ENCODE measurements around the gene GPR25. TPM values are rescaled to one million over a fixed set of nuclear protein-coding genes. Genes with fewer than 3 reads are reported as not detected.

GPR25 gene
- total and polyA plus RNA-seq, 10 of the 15 experiments (the other 5 are each of a cell fraction or from before 2014, with no cell fraction given), result not detected

DNA sequence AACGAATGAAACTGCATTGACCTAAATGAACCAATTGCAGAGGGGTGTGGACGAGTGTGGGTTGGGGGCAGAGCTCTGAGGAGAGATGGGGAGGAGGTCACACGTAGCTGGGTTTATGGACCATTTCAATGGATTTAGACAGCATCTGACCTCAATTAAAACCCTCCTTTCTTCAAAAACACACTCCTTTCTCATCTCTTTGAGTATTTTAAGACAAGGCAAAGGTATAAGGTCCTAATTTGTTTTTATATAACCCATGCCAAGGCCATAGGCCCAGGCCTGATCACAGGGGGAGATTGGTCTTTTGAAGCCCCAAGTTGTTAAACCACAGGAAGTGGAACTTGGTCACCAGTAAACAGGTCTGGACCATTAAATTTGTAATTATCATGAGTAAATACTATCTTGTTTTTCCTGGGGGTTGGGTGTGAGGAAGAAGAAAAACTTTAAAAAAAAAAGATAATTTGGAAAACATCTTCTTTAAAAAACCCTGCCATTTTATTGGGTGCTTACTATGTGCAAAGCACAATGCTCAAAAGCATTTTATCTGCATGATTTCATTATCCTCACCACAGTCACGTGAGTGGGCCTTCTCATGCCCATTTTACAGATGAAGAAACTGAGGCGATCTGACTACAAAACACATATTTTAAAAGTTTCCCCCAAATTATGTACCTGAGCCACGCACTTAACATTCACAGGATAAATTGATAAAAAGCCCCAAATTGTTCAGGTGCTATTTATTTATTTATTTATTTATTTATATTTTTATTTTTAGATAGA, 13.0 kb downstream of the GPR25 start:
- H3K36me3 ChIP-seq (ENCODE audit: control insufficient read depth in 2 of 2, insufficient read depth in 2 of 2, low read length in 1 of 2), result no peaks in the 10 kb centered on the region
- in situ Hi-C loops (cut with MboI) (no loop called here), intact Hi-C loops (cut with micrococcal nuclease; ENCODE audit: unreplicated experiment) (loop anchor here (5.0 kb wide), 1 partner anchor 259 kb away; no protein-coding TSS in a partner anchor)
- FAIRE-seq, result peak; percentile 13
- ChIA-PET SMC1A (ENCODE audit: uncharacterized antibody, unreplicated experiment) (interaction anchor here (1.0 to 1.4 kb wide), 4 partner anchors 16 to 264 kb away, joined by 3 to 7 read pairs (median 4); no protein-coding TSS in a partner anchor), RAD21 (ENCODE audit: unreplicated experiment) (interaction anchor here (1.0 to 1.5 kb wide), 3 partner anchors 14 to 18 kb away, joined by 4 to 5 read pairs (median 4); no protein-coding TSS in a partner anchor), CTCF (interaction anchor here (1.4 to 1.7 kb wide), 2 partner anchors 23 to 264 kb away, joined by 3 to 4 read pairs; no protein-coding TSS in a partner anchor), POLR2A (interaction anchor here (1.5 kb wide), 1 partner anchor 22 kb away, joined by 5 read pairs; no protein-coding TSS in a partner anchor)
- DNase-seq (ENCODE audit: low read depth, low spot score), result no peak
- no peak overlapping the region for H3K4me3 ChIP-seq
- no peaks in the 10 kb centered on the region; the same call in 1 of the 2 replicates for H3K79me2 ChIP-seq (ENCODE audit: control insufficient read depth, insufficient read depth, low read length)
- H3K27ac ChIP-seq (ENCODE audit: control insufficient read depth, insufficient read depth), result no peak overlapping the region
- H3K4me2 ChIP-seq (ENCODE audit: control insufficient read depth, insufficient read depth), result no peak overlapping the region
- 69% methylated on average over 6 of the region's 6 CpGs for WGBS (ENCODE audit: insufficient coverage, insufficient replicate concordance, low lambda C conversion rate, missing lambda C conversion rate)
- no peaks in the 10 kb centered on the region for H3K9me3 ChIP-seq (replicated peaks; ENCODE audit: control insufficient read depth, insufficient read depth, low read length)
- H3K27me3 ChIP-seq (replicated peaks in 1 of 2; ENCODE audit: control insufficient read depth in 2 of 2, insufficient read depth in 2 of 2, low read length in 1 of 2), result no peaks in the 10 kb centered on the region
- no TSS peak for BruUV-seq (replicated peaks)
- H3K9ac ChIP-seq (ENCODE audit: control insufficient read depth, insufficient read depth, low read length), result no peak overlapping the region
- peak; percentile 14 for ATAC-seq
- peaks cover 47% of the 10 kb centered on the region for H3K4me1 ChIP-seq (ENCODE audit: control insufficient read depth, insufficient read depth, low read length)
- no peaks in the 10 kb centered on the region for H4K20me1 ChIP-seq (ENCODE audit: control insufficient read depth, insufficient read depth)
- no peak overlapping the region for H2AFZ ChIP-seq (ENCODE audit: control insufficient read depth, low read depth, low read length)
- no peak for TF ChIP-seq NBN (IDR thresholded peaks at IDR 0.05)
- no peak for TF ChIP-seq PAX8 (IDR thresholded peaks at IDR 0.05)
- TF ChIP-seq NFXL1 (IDR thresholded peaks at IDR 0.05; ENCODE audit: borderline replicate concordance), result no peak
- no peak for TF ChIP-seq HDAC2 (IDR thresholded peaks at IDR 0.05)
- no peak for TF ChIP-seq YBX1 (IDR thresholded peaks at IDR 0.05)
- TF ChIP-seq DPF2 (IDR thresholded peaks at IDR 0.05), result peak; percentile 49; the same call in 1 of the 2 replicates
- peak; percentile 64; the same call in 1 of the 2 replicates for TF ChIP-seq RAD51 (IDR thresholded peaks at IDR 0.05)
- TF ChIP-seq, protein P1, sequence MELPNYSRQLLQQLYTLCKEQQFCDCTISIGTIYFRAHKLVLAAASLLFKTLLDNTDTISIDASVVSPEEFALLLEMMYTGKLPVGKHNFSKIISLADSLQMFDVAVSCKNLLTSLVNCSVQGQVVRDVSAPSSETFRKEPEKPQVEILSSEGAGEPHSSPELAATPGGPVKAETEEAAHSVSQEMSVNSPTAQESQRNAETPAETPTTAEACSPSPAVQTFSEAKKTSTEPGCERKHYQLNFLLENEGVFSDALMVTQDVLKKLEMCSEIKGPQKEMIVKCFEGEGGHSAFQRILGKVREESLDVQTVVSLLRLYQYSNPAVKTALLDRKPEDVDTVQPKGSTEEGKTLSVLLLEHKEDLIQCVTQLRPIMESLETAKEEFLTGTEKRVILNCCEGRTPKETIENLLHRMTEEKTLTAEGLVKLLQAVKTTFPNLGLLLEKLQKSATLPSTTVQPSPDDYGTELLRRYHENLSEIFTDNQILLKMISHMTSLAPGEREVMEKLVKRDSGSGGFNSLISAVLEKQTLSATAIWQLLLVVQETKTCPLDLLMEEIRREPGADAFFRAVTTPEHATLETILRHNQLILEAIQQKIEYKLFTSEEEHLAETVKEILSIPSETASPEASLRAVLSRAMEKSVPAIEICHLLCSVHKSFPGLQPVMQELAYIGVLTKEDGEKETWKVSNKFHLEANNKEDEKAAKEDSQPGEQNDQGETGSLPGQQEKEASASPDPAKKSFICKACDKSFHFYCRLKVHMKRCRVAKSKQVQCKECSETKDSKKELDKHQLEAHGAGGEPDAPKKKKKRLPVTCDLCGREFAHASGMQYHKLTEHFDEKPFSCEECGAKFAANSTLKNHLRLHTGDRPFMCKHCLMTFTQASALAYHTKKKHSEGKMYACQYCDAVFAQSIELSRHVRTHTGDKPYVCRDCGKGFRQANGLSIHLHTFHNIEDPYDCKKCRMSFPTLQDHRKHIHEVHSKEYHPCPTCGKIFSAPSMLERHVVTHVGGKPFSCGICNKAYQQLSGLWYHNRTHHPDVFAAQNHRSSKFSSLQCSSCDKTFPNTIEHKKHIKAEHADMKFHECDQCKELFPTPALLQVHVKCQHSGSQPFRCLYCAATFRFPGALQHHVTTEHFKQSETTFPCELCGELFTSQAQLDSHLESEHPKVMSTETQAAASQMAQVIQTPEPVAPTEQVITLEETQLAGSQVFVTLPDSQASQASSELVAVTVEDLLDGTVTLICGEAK (IDR thresholded peaks at IDR 0.05; ENCODE audit: borderline replicate concordance), result no peak
- no peak for TF ChIP-seq MXI1 (IDR thresholded peaks at IDR 0.05; ENCODE audit: low read depth, low read length)
- peak; percentile 32; the same call in 1 of the 2 replicates for TF ChIP-seq ZNF24 (IDR thresholded peaks at IDR 0.05)
- TF ChIP-seq SUPT20H (IDR thresholded peaks at IDR 0.05; ENCODE audit: borderline replicate concordance, control insufficient read depth, low read depth, low read length), result no peak
- TF ChIP-seq ETV6 (conservative IDR thresholded peaks at IDR 0.05 in 1 of 2, IDR thresholded peaks at IDR 0.05 in 1 of 2; ENCODE audit: borderline replicate concordance in 1 of 2, low read depth in 1 of 2), result no peak
- TF ChIP-seq IKZF2 (IDR thresholded peaks at IDR 0.05), result 0 out of 4 replicates have a peak, but pooled peaks of 1 of the 2 experiments have one; percentile 15
- no peak for TF ChIP-seq BCL3 (IDR thresholded peaks at IDR 0.05; ENCODE audit: borderline replicate concordance, insufficient read depth, low read depth, low read length, poor library complexity, severe bottlenecking)
- TF ChIP-seq ZNF384 (IDR thresholded peaks at IDR 0.05; ENCODE audit: borderline replicate concordance, low read depth, low read length), result peak; percentile 40; the same call in 1 of the 2 replicates
- no peak for TF ChIP-seq RB1 (IDR thresholded peaks at IDR 0.05; ENCODE audit: borderline replicate concordance)
